HG02938 (cell line): ENCODE measurements around the gene CFHR2.
"Not testable (repeated sequence)": the region's sequence is repeated elsewhere in the genome, so short reads cannot be mapped to it uniquely, and the experiment has no call there.

Source experiments
- ATAC-seq: cut with Tn5 transposase; IDR thresholded peaks from one replicate; pipeline ENCODE4 v1.9.1; 2021; ENCODE audit warnings: mild to moderate bottlenecking, moderate library complexity; ENCODE audit not compliant: unreplicated experiment

The CFHR2 gene

DNA sequence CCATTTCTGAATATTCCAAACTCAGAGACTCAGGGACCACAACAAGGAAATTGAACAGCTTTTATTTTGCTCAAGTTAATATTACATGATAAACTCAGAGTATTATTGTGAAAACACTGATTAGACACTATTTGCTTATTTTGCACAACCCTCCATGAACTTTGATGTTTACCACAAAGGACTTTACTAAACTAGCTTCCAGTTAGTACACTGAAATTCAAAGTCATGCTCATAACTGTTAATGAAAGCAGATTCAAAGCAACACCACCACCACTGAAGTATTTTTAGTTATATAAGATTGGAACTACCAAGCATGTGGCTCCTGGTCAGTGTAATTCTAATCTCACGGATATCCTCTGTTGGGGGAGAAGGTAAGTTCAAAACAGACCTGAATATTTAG is at the start of gene CFHR2:
TSS of gene CFHR2 (plus strand) at position 171 of the 400 bp plus-strand sequence. CDS start at position 314, 143 bp downstream.
- not testable (repeated sequence) for ATAC-seq

DNA sequence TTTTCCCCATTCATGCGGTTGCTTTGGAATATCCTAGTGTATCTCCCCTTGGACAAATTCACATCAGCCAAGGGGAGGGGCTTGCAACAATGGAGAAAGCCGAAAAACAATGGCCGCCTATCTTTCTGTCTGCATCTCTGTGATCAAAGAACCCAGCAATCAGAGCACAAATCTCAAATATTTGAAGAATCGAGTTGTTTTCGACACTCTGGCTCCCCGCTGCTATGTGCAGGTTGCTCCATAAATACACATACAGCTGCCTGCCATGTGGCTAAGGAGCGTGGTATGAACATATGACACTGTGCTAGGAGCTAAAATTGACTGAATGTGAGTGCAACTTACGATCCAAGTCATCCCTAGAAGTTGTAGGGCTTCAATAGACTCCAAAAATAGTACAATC is 47.2 kb upstream of the CFHR2 start:
- no peak for ATAC-seq

DNA sequence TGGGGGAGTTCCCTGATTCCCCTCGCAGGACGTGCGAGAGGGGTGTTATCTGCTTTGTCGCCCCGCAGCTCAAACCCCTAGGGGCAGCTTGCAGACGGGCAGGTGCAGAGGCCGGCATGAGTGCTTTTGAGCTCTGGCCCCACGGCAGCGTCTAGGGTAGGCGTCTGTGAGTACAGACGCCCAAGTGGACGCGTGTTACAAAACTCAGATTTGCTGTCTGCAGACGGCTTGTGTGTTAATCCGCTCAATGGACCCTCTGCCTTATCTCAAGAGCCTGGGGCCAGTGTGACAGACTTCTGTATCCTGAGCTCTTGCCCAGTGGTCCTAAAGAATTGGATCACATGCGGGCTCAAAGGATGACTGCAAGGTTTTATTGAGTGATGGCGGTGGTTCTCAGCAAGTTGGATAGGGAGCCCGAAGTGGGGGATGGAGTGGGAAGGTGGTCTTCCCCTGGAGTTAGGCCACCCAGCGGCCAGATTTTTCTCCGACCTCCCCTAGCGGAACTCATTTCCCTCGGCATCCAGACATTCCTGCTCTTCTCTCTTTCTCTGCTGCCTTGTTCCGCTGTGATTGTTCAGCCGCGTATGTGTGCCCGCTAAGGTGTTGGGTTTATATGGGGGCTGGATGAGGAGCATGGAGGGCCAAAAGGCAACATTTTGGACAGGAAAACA is 46.2 kb upstream of the CFHR2 start:
- ATAC-seq: no peak

DNA sequence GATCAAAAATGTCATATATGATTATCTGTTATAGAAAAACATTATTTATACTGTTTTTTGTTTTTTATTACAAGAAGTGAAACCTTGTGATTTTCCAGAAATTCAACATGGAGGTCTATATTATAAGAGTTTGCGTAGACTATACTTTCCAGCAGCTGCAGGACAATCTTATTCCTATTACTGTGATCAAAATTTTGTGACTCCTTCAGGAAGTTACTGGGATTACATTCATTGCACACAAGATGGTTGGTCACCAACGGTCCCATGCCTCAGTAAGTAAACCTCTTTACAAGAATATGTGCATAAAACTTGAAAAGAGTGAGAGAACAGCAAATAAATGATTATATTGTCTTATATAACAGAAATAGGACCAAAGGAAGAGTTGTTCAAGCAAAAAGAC is 41.2 kb upstream of the CFHR2 start:
- ATAC-seq: no peak

DNA sequence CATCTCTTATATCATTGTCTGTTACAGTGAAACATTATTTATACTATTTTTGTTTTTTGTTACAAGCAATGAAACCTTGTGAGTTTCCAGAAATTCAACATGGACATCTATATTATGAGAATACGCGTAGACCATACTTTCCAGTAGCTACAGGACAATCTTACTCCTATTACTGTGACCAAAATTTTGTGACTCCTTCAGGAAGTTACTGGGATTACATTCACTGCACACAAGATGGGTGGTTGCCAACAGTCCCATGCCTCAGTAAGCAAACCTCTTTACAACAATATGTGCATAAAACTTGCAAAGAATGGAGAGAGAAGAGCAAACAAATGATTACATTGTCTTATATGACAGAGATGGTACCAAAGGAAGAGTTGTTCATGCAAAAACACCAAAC is 33.3 kb upstream of the CFHR2 start:
- ATAC-seq: no peak

DNA sequence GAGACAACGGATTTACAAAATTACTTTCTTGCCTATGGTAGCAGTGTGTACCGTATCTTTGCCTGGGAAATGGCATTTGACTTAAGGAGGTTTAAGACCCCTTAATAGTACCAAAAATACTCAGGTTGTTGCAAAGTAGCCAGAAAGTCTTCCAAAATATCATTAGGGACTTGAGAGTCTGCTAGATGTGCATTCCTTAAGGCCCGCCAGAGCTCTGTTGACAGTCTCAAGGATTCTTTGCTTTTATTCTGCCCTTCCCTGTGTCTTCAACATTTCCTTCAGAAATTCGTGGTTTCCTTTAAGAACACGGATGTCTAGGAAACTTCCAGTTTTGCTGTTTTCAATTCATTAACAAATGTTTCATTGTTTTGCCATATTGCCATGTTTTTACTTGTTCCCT is 31.3 kb upstream of the CFHR2 start:
- ATAC-seq: not testable (repeated sequence)

DNA sequence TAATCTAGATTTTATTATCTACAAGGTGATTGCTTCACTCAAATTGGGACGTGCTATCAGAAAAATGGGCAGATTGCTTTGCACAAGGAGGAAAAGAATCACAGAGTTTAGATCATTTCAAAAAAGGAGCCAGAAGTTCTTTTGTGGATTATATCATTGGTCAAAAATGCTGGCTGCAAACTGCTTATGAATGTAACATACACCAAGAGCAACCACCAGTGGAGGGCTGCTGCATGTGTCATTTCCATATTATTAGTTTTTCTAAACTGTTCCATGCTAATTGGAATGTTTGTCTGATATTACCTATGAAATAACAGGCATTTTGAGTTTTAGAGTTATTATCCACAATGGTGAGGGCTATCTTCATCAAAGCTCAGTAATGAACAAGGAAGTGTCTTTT is 16.7 kb upstream of the CFHR2 start:
- not testable (repeated sequence) for ATAC-seq

DNA sequence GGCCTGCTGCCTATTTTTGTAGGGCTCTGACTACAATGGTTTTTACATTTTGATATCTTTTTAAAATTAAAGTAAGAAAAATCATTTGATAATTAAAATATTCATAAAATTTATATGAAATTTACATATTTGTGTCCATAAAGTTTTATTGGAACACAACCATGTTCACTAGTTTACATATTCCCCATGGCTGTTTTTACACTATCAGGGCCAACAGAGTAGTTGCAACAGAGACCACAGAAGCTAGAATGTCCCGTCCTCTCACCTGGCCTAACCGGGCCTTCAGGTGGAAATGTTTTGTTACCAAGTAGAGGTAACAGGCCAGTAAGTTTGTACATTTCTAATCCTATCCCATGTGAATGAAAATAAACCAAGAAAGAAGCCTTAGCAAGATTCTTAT is 10.7 kb upstream of the CFHR2 start:
- not testable (repeated sequence) for ATAC-seq

DNA sequence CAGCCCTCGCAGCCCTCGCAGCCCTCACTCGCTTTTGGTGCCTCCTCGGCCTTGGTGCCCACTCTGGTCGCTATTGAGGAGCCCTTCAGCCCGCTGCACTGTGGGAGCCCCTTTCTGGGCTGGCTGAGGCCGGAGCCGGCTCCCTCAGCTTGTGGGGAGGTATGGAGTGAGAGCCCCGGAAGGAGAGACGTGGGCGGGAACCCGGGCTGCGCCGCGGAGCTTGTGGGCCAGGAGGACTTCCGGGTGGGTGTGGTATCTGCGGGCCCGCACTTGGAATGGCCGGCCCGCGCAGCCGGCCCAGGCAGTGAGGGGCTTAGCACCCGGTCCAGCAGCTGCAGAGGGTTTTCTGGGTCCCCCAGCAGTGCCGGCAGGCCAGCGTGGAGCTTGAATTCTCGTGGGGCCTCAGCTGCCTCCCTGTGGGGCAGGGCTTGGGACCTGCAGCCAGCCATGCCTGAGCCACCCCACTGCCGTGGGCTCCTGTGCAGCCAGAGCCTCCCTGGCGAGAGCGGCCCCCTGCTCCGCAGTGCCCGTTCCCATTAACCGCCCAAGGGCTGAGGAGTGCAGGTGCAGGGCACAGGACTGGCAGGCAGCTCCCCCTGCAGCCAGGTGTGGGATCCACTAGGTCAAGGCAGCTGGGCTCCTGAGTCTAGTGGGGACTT is 9.9 kb upstream of the CFHR2 start:
- ATAC-seq: no peak

DNA sequence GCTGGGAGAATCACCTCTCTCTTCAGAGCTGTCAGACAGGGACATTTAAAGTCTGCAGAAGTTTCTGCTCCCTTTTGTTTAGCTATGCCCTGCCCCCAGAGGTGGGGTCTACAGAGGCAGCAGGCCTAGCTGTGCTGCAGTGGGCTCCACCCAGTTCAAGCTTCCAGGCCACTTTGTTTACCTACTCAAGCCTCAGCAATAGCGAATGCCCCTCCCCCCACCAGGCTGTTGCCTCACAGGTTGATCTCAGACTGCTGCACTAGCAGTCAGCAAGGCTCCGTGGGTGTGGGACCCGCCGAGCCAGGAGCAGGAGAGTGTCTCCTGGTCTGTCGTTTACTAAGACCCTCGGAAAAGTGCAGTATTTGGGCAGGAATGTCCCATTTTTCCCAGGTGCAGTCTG is 2.1 kb upstream of the CFHR2 start:
- ATAC-seq: not testable (repeated sequence)

DNA sequence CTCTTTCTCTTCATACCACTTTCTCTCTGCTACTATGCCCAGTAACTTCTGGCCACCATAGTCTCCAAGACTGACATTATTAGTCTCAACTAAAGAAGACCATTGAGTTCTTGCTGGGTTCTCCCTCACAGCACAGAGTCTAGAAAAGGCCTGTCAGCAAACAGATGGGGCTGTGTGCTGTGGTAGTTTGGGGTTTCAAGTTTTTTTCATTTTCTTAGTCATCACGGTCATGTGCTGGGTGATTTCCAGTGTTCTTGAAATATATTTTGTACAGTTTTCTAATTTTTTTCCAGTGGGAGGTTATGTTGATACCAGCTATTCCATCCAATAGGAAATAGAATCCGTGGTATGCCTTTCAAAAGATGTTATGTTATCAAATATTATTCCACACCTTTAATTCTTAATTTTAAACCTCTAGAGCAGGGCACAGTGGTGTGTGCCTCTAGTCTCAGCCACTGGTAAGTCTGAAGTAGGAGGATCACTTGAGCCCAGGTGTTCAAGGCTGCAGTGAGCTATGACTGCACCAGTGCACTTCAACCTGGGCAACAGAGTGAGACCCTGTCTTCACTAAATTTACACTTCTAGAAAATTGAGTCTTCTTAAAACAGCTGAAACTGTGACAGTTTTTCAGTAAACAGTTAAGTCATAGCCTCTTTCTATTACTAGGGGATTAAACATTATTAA is 8.3 kb downstream of the CFHR2 start:
- ATAC-seq: peak; percentile 93

DNA sequence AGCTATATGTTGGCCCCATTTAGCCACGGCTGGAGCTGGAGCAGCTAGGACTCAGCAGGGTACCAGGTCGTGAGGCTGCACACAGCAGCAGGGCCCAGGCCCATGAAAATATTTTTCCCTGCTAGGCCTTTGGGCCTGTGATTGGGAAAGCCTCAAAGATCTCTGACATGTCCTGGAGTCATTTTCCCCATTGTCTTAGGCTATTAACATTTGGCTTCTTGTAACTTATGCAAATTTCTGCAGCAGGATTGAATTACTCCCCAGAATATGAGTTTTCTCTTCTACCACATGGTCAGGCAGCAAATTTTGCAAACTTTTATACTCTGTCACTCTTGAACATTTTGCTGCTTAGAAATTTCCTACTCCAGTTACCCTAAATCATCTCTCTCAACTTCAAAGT is 11.2 kb downstream of the CFHR2 start:
- ATAC-seq: no peak

DNA sequence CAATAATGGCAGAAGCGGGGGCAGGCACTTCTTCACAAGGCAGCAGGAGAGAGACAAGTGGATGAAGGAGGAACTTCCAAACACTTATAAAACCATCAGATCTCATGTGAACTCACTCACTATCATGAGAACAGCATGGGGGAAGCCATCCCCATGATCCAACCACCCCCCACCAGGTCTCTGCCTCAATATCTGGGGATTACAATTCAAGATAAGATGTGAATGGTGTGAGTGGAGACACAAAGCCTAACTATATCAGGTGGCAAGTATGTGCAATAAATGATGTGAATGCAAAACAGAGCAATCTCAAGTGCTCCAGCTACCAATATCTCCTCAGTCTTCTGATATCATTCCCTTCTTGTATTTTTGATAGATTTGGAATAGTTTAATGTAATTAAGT is 12.4 kb downstream of the CFHR2 start:
- no peak for ATAC-seq

DNA sequence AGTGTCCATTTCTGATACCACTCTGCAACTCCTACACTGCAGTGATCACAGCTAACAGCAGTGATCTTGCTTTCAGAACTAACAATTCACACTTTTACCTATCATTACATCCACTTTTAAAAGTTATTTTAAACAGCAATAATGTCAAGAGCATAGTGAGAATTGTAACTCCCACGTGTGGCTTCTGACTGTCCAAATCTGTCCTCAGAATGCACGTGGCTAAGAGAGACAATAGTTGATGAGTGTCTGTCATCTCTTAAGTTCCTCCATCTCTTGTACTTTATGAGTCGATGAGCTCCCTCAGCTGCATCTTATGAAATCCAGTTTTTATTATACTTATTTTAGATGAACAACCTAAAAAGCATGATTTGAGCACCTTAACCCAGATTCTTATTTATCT is 17.3 kb downstream of the CFHR2 start:
- no peak for ATAC-seq

DNA sequence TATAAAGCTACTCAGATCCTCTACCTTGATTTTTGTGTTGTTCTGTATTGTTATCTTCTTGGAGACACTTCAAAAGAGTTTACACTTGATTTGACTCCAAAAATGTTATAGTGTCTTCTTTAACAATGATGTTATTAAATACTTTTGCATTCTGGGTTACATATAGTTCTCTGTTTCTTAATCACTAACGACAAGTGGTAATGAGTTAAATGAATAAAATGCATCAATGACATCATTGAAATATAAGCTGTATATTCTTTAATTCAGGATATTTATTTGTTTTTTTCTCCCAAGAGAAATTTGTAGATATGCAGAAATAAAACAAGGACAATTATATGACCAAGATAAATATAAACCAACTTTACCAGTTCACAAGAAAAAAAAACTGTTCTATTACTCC is 26.6 kb downstream of the CFHR2 start:
- ATAC-seq: no peak

DNA sequence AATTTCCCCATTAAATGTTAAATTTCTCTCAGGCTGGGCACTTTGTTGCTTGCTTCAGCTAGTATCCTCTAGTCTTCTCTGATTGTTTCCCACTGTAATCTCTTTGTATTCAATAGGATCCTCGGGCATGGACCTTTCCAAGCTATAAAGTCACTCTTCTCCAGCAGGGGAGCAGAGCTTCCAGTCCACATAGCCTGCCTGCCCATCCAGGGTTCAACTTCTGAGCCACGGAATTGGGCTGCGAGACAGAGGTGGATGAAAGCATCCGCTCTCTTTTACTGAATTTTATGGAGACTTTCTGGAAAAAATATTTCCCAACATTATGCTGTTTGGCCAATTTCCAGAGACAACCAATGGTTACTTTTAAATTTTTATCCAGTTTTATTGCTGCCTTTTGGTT is 32.7 kb downstream of the CFHR2 start:
- no peak for ATAC-seq

DNA sequence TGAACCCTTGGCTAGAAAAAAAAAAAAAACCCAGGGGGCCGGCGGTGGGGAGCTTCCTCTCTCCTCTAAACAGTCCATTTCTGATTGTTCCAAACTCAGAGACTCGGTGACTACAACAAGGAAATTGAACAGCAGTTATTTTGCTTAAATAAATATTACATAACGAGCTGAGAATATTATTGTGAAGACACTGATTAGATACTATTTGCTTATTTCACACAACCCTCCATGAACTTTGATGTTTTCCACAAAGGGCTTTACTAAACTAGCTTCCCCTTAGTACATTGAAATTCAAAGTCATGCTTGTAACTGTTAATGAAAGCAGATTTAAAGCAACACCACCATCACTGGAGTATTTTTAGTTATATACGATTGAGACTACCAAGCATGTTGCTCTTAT is 33.7 kb downstream of the CFHR2 start, which contains the start of gene CFHR5:
TSS of gene CFHR5 (plus strand) at position 279 of the 400 bp plus-strand sequence. CDS start at position 388, 109 bp downstream.
- no peak for ATAC-seq

DNA sequence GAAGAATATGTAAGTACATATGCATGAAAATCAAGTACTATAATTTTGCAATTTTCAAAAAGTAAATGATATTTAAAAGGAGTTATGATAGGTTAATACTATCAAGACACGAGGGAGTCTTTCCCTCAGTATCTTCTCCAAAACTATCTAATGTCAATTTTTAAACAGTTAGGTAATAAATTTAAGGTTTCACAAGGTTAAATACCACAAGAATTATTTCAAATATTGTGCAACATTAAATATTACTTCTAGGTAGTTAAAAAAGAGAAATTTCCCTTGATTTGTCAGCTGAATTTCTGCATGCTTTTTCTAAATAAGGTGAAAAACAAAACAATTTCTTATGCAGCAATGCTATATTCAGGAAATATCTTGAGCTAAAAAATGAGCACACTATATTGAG is 37.3 kb downstream of the CFHR2 start:
- ATAC-seq: no peak

DNA sequence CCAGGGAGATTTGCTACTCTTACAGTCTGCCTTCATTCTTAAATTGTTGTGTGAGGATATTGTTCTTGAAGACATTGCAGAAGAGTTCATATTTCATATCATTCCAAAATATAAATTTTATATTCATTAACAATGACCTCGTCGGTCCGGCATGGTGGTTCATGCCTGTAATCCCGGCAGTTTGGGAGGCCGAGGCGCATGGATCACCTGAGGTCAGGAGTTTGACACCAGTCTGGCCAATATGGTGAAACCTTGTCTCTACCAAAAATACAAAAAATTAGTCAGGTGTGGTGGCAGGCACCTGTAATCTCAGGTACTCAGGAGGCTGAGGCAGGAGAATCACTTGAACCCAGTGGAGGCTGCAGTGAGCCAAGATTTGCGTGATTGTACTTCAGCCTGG is 38.7 kb downstream of the CFHR2 start:
- ATAC-seq: not testable (repeated sequence)

DNA sequence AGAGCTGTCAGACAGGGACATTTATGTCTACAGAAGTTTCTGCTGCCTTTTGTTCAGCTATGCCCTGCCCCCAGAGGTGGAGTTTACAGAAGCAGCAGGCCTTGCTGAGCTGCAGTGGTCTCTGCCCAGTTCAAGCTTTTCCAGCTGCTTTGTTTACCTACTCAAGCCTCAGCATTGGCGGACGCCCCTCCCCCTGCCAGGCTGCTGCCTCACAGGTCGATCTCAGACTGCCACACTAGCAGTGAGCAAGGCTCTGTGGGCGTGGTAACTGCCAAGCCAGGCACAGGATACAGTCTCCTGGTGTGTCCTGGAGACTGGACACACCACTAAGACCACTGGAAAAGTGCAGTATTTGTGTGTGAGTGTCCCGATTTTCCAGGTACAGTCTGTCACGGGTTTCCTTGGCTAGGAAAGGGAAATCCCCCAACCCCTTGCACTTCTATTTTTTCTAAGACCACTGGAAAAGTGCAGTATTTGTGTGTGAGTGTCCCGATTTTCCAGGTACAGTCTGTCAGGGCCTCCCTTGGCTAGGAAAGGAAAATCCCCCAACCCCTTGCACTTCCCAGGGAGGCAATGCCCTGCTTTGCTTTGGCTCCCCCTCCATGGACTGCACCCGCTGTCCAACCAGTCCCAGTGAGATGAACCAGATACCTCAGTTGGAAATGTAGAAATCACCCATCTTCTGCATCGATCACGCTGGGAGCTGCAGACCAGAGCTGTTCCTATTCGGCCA is 48.5 kb downstream of the CFHR2 start:
- not testable (repeated sequence) for ATAC-seq

DNA sequence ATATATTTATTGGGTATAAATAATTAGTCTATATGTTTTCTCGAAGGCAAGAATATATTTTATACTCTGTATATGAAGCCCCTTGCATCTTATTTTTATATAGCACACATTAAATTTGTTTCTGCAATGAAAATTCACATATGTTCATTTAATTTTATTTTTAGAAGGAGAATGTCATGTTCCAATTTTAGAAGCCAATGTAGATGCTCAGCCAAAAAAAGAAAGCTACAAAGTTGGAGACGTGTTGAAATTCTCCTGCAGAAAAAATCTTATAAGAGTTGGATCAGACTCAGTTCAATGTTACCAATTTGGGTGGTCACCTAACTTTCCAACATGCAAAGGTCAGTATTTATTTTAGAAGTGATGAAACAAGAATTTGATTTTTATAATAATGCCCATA is 50.4 kb downstream of the CFHR2 start:
- ATAC-seq: no peak
